ENCODE measurements around the gene PIGT.

PIGT gene

GRCh38 chr20:45407067-45407745, 8.7 kb upstream of the PIGT start:
- Histone ChIP-seq H3K36me3 (ENCODE audit: control insufficient read depth, insufficient read depth, low read length) (no peaks in the 10 kb centered on the region), H3K27ac (peak overlapping the region; percentile 72), H3K4me2 (ENCODE audit: low read length) (peak overlapping the region; percentile 79), H2AFZ (peak overlapping the region; percentile 94), H3K27me3 (ENCODE audit: control insufficient read depth, insufficient read depth, low read length) (no peaks in the 10 kb centered on the region), H3K9ac (peak overlapping the region; percentile 39), H3K4me3 (ENCODE audit: low read depth, low read length) (peak overlapping the region; percentile 86), H3K79me2 (no peaks in the 10 kb centered on the region), H3K4me1 (peaks cover 19% of the 10 kb centered on the region), H3K9me3 (ENCODE audit: control insufficient read depth, low read length) (no peaks in the 10 kb centered on the region)
- no peak for TF ChIP-seq CTCF (IDR thresholded peaks at IDR 0.05)

GRCh38 chr20:45407783-45408645, 7.9 kb upstream of the PIGT start, which contains the start of gene DBNDD2:
TSS of gene DBNDD2 (plus strand) at chr20:45408289. CDS start at chr20:45408468, 179 bp downstream.
- no peak for TF ChIP-seq CTCF (IDR thresholded peaks at IDR 0.05)
- H2AFZ ChIP-seq = peak within 1 kb of the TSS; percentile 94
- peaks cover 19% of the 10 kb centered on the region for H3K4me1 ChIP-seq
- H3K27ac ChIP-seq = peak within 1 kb of the TSS; percentile 72
- peak within 1 kb of the TSS; percentile 86 for H3K4me3 ChIP-seq (ENCODE audit: low read depth, low read length)
- no peaks in the 10 kb centered on the region for H3K36me3 ChIP-seq (ENCODE audit: control insufficient read depth, insufficient read depth, low read length)
- H3K9ac ChIP-seq = peak within 1 kb of the TSS; percentile 39
- peak within 1 kb of the TSS; percentile 79 for H3K4me2 ChIP-seq (ENCODE audit: low read length)
- H3K27me3 ChIP-seq (ENCODE audit: control insufficient read depth, insufficient read depth, low read length) = no peaks in the 10 kb centered on the region
- H3K9me3 ChIP-seq (ENCODE audit: control insufficient read depth, low read length) = no peaks in the 10 kb centered on the region
- H3K79me2 ChIP-seq = no peaks in the 10 kb centered on the region

GRCh38 chr20:45408646-45409213, 7.2 kb upstream of the PIGT start:
- H3K79me2 ChIP-seq = no peaks in the 10 kb centered on the region
- no peaks in the 10 kb centered on the region for H3K9me3 ChIP-seq (ENCODE audit: control insufficient read depth, low read length)
- no peak overlapping the region for H2AFZ ChIP-seq
- H3K4me3 ChIP-seq (ENCODE audit: low read depth, low read length) = no peak overlapping the region
- no peak for TF ChIP-seq CTCF (IDR thresholded peaks at IDR 0.05)
- H3K27ac ChIP-seq = no peak overlapping the region
- H3K36me3 ChIP-seq (ENCODE audit: control insufficient read depth, insufficient read depth, low read length) = no peaks in the 10 kb centered on the region
- no peak overlapping the region for H3K4me2 ChIP-seq (ENCODE audit: low read length)
- H3K27me3 ChIP-seq (ENCODE audit: control insufficient read depth, insufficient read depth, low read length) = no peaks in the 10 kb centered on the region
- H3K4me1 ChIP-seq = peaks cover 19% of the 10 kb centered on the region
- H3K9ac ChIP-seq = no peak overlapping the region

- Histone ChIP-seq H3K79me2 (no peaks in the 10 kb centered on the region), H3K27ac (peak overlapping the region; percentile 89), H3K4me2 (ENCODE audit: low read length) (no peak overlapping the region), H3K4me1 (peaks cover 19% of the 10 kb centered on the region), H3K9ac (no peak overlapping the region), H3K27me3 (ENCODE audit: control insufficient read depth, insufficient read depth, low read length) (no peaks in the 10 kb centered on the region), H3K4me3 (ENCODE audit: low read depth, low read length) (no peak overlapping the region), H3K36me3 (ENCODE audit: control insufficient read depth, insufficient read depth, low read length) (no peaks in the 10 kb centered on the region), H3K9me3 (ENCODE audit: control insufficient read depth, low read length) (no peaks in the 10 kb centered on the region), H2AFZ (no peak overlapping the region)
- TF ChIP-seq CTCF (IDR thresholded peaks at IDR 0.05) = no peak
These were observed 6.2 kb upstream of the PIGT start for GRCh38 chr20:45409521-45410272.
